Erythroblast (primary cell): ENCODE measurements around the gene PRKAR2B.

Experiments
- GATA1 ChIP-seq: IDR thresholded peaks from 2 replicates; pipeline ENCODE4 v1.6.1; 2011; ENCODE audit warnings: low read depth, mild to moderate bottlenecking, control low read depth, low read length, moderate library complexity
- POLR2A ChIP-seq: IDR thresholded peaks from 2 replicates; pipeline ENCODE4 v1.6.1; 2011; ENCODE audit warnings: mild to moderate bottlenecking, low read length

- TF ChIP-seq POLR2A, result no peak
- TF ChIP-seq GATA1, result no peak
Observed at GRCh38 chr7:107041097-107041496, 3.4 kb upstream of the PRKAR2B start.
